ENCODE data around the gene DRD1.

The DRD1 gene

DNA sequence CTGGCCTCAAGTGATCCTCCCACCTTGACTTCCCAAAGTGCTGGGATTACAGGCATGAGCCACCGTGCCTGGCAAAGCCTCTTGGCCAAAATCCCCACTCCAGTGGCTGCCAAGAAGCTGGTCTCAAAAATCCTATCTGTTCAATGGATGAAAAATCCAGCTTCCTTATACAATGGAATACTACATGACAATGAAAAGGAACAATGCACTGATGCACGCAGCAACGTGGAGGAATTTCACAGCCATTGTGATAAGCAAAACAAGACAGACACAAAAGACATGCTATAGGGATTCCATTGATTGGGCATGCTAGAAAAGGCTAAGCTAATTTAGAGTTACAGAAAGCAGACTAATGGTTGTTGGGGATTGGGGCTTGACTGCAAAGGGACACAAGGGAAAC is 21.3 kb upstream of the DRD1 start:
- DNase-seq (ENCODE audit: low read depth in 1 of 2, low spot score in 1 of 2), result no peak
- peaks cover 11% of the 10 kb centered on the region for H3K27me3 ChIP-seq (ENCODE audit: insufficient read depth, poor library complexity, severe bottlenecking)
- no peak for TF ChIP-seq GABPA (IDR thresholded peaks at IDR 0.05; ENCODE audit: low read depth)
- TF ChIP-seq, protein P1, sequence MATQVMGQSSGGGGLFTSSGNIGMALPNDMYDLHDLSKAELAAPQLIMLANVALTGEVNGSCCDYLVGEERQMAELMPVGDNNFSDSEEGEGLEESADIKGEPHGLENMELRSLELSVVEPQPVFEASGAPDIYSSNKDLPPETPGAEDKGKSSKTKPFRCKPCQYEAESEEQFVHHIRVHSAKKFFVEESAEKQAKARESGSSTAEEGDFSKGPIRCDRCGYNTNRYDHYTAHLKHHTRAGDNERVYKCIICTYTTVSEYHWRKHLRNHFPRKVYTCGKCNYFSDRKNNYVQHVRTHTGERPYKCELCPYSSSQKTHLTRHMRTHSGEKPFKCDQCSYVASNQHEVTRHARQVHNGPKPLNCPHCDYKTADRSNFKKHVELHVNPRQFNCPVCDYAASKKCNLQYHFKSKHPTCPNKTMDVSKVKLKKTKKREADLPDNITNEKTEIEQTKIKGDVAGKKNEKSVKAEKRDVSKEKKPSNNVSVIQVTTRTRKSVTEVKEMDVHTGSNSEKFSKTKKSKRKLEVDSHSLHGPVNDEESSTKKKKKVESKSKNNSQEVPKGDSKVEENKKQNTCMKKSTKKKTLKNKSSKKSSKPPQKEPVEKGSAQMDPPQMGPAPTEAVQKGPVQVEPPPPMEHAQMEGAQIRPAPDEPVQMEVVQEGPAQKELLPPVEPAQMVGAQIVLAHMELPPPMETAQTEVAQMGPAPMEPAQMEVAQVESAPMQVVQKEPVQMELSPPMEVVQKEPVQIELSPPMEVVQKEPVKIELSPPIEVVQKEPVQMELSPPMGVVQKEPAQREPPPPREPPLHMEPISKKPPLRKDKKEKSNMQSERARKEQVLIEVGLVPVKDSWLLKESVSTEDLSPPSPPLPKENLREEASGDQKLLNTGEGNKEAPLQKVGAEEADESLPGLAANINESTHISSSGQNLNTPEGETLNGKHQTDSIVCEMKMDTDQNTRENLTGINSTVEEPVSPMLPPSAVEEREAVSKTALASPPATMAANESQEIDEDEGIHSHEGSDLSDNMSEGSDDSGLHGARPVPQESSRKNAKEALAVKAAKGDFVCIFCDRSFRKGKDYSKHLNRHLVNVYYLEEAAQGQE (IDR thresholded peaks at IDR 0.05; ENCODE audit: insufficient replicate concordance, low read depth), result no peak
- TF ChIP-seq SPI1 (IDR thresholded peaks at IDR 0.05; ENCODE audit: borderline replicate concordance, low read depth), result no peak
- no peak for TF ChIP-seq CTCF (IDR thresholded peaks at IDR 0.05; ENCODE audit: insufficient read depth, low read length)
- no peak for TF ChIP-seq POLR2AphosphoS5 (IDR thresholded peaks at IDR 0.05; ENCODE audit: low read depth)
- no peak overlapping the region for H3K4me3 ChIP-seq (replicated peaks; ENCODE audit: insufficient read depth, low read length)
- no peak overlapping the region for H3K27ac ChIP-seq (replicated peaks)

- no peak for DNase-seq (ENCODE audit: low read depth in 1 of 2, low spot score in 1 of 2)
- Histone ChIP-seq H3K4me3 (replicated peaks; ENCODE audit: insufficient read depth, low read length) (no peak overlapping the region), H3K27me3 (ENCODE audit: insufficient read depth, poor library complexity, severe bottlenecking) (peaks cover 11% of the 10 kb centered on the region), H3K27ac (replicated peaks) (no peak overlapping the region)
- TF ChIP-seq, protein P1 (IDR thresholded peaks at IDR 0.05; ENCODE audit: insufficient replicate concordance, low read depth), result no peak
- TF ChIP-seq SPI1 (IDR thresholded peaks at IDR 0.05; ENCODE audit: borderline replicate concordance, low read depth), result no peak
Observed at GRCh38 chr5:175464942-175465233, 20.9 kb upstream of the DRD1 start.

GRCh38 chr5:175464074-175464941 is 20.3 kb upstream of the DRD1 start:
- peak in 1 of 2 experiments; percentile 63 for DNase-seq (ENCODE audit: low read depth in 1 of 2, low spot score in 1 of 2)
- TF ChIP-seq CTCF (IDR thresholded peaks at IDR 0.05; ENCODE audit: insufficient read depth, low read length), result peak; percentile 69
- TF ChIP-seq, protein P1 (IDR thresholded peaks at IDR 0.05; ENCODE audit: insufficient replicate concordance, low read depth), result no peak
- Histone ChIP-seq H3K27me3 (ENCODE audit: insufficient read depth, poor library complexity, severe bottlenecking) (peaks cover 11% of the 10 kb centered on the region), H3K27ac (replicated peaks) (no peak overlapping the region), H3K4me3 (replicated peaks; ENCODE audit: insufficient read depth, low read length) (no peak overlapping the region)

All from HL-60 (cell line).